HG02571 (cell line): ENCODE measurements around the gene TRABD2A.
"Not testable (repeated sequence)": the region's sequence is repeated elsewhere in the genome, so short reads cannot be mapped to it uniquely, and the experiment has no call there.

Experiments used
- ATAC-seq: cut with Tn5 transposase; IDR thresholded peaks from one replicate; pipeline ENCODE4 v1.9.1; 2021; ENCODE audit warnings: mild to moderate bottlenecking, moderate library complexity; ENCODE audit not compliant: unreplicated experiment

Gene TRABD2A

GRCh38 chr2:84882414-84882738 is 1.5 kb upstream of the TRABD2A start:
- no peak for ATAC-seq

DNA sequence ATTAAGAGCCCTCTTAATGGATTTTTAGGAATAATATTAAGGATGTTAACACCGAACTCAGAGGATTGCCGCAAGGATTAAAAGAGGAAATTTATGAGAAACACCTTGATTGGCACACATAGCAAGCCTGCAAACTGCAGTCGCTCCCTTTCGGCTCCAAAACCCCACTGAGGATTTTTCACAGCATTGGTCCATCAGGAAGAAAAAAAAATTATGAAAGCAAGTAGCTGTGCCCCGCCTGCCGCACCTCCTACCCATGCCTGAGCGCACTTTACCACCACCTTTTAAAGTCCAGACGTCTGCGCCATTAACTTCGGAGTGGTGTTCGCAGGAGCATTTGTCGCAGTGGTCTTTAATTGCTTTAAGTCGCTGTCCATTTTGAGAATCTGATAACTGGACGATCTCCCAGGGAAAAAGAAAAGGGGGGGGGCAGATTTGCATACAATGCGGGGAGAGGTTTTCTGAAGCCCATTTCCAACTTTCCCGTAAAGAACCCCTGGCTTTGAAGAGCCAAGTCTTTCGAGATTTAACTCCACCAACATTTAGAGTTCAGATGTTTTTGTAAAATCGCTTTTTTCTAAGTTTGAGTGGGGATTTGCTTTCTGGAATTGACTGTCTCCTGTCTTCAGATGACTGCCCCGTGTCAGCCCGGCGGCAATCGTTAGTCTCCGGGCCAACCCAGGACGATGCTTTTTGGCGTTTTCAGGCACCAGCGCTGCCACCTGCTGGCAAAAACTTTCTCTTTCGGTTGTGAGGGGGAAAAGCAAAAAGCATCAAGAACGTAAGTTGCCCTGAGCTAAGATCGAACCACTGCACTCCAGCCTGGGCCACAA is 913 bp upstream of the TRABD2A start:
- ATAC-seq, result peak; percentile 73

GRCh38 chr2:84880395-84880644 is 564 bp downstream of the TRABD2A start:
- no peak for ATAC-seq

DNA sequence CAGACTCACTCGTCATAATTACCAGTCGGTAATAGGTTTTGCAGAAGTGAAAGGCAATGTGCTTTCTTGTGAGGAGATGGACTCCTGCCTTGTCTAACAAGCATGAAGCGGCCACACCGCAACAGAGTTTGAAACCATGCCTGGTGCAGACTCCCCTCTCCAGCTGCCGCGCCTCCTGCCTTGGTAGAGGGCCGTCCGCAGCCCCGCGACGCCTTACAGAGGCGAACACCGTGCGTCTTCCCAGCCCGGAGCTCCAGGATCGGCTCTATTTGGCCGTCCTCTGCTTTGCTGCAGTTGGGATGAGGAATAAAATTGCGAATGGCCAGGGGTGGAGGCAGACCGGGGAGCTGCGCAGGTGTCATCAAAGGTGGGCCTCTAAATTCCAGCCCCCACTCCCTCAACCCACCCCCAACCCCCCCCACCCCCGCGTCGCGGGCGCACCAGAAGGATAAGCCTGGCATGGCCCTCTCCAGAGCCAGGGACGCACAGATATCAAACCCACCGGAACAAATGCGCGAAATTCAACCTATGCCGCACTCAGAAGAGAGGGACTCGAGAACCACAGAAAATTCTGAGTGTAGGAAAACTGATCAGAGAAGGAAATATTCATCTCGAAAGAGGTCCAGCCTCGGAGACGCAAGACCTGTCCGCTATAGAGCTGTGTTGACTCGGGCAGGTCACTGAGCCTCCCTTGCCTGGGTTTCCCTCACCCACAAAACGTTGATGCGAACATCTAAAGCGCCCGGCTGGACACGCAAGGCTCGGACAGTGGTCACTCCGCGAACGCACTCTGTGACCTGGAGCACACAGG is 1.1 kb downstream of the TRABD2A start:
- ATAC-seq, result no peak

DNA sequence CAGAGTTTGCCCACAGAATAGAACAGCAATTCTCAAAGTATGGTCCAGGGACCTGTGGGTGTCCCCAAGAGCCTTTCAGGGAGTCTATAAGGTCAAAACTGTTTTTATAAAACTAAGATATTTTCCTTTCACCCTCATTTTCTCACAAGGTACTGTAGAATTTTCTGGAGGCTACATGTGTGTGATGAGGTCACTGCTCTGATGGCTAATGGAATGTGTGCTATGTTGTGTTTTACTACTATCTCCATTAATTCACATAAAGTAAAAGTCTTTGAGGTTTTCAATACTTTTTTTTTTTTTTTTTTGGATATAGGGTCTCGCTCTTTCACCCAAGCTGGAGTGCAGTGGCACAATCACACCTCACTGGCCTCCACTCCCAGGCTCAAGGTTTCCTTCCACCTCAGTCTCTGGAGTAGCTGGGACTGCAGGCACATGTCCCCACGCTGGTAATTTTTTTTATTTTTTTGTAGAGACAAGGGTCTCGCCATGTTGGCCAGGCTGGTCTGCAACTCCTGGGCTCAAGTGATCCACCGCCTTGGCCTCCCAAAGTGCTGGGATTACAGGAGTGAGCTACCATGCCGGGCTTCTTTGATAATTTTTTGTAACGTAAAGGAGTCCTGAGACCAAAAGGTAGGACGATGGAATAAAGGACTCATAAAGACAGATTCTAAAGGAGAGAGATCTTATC is 1.8 kb downstream of the TRABD2A start:
- ATAC-seq, result no peak

GRCh38 chr2:84878459-84878858 is 2.4 kb downstream of the TRABD2A start:
- ATAC-seq, result no peak

- ATAC-seq, result no peak
Observed at GRCh38 chr2:84876369-84876768, 4.5 kb downstream of the TRABD2A start.

- not testable (repeated sequence) for ATAC-seq
Observed at GRCh38 chr2:84875619-84876018, 5.3 kb downstream of the TRABD2A start.

GRCh38 chr2:84875213-84875560 is 5.7 kb downstream of the TRABD2A start:
- ATAC-seq, result no peak

GRCh38 chr2:84874381-84875212 is 6.3 kb downstream of the TRABD2A start:
- ATAC-seq, result no peak

DNA sequence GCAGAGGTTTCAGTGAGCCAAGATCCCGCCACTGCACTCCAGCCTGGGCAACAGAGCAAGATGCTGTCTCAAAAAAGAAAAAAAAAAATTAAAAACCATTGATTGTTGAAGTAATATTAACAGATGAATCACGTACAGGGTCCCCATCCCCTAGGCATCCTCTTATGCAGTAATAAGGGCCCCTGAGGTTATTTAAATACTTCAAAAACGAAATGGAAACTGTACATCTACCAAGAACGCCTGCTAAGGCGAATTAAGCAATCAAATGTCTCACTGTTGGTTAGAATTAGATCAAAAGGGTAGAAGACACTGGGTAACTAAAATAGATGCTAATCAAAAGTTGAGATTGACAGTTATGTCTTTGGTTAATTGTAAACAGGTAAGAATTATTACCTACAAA is 7.5 kb downstream of the TRABD2A start:
- ATAC-seq, result no peak

DNA sequence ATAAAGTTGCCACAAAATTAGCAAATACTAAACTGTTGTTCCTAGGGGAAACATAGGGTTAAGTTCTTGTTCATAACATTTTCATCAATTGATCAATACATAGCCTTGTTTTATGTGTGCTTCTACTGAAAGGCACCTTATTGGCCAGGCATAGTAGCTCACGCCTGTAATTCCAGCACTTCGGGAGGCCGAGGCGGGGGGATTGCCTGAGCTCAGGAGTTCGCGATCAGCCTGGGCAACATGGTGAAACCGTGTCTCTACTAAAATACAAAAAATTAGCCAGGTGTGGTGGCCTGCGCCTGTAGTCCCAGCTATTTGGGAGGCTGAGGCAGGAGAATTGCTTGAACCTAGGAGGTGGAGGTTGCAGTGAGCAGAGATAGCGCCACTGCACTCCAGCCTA is 8.2 kb downstream of the TRABD2A start:
- not testable (repeated sequence) for ATAC-seq

DNA sequence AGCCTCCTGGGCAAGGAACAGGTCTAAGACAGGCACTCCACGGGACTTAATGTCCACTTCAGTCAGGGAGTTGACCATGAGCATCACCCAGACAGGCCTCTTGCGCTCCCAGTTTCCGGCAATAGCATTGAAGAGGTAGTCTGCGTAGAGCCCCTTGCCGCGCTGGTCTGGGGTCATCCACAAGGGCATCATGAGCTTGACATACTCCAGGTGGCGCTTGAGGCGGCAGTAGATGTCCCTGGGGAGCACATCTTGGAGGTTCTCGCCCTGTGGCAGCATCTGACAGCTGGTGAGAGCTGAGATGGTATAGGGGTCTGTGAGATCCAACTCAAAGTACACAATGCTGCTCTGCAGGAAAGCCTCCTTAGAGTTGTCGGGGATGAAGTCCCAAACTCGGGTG is 10.6 kb downstream of the TRABD2A start:
- no peak for ATAC-seq

- ATAC-seq, result not testable (repeated sequence)
Observed at GRCh38 chr2:84868327-84868726, 12.6 kb downstream of the TRABD2A start.

GRCh38 chr2:84866122-84866521 is 14.8 kb downstream of the TRABD2A start:
- ATAC-seq, result no peak

DNA sequence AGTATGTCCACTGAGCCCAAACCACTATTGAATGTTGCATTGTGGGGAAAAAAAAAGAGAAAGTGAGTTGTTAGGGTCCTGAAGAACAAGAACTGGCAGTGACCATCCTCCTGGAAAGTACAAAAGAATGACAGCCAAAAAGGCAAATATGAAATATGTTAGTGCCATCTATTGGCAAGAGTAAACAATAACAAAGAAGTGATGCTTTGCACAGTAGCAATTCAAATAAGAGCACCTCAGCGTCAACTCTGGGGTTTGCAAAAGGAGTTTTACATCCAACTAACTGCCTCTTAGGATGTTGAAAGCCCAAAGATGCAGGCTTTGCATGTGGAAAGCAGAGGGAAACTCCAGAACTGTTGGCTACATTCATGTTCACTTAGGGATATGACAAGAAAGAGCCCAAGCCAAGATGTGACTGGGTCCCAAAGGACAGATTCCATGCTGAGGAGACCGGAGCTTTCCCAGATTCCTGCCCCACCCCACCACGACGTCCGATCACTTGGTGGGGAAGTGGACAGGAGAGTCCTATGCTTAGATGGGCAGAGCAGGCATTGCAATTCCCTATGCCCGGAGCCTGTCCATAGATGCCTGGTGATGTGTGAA is 15.6 kb downstream of the TRABD2A start:
- ATAC-seq, result no peak

GRCh38 chr2:84862006-84862405 is 18.9 kb downstream of the TRABD2A start:
- no peak for ATAC-seq

DNA sequence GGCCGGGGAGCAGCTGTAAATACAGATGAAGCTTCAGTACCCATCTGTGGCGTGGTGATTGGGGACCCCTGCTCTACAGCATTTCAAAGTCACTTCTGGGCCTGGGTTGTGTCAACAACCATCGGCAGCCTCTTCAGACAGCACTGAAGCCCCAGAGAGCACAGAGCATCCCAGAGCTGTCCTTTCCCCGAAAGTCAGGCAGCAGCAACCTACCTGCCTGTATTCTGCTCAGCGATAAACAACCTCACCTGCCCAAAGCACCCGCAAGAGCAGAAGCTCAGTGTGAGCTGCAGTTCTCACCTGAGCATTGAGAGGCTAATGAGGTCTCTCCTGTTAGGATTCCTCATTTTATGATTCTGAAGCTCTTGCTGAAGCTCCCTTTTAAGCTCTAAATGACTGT is 19.3 kb downstream of the TRABD2A start:
- ATAC-seq, result no peak

GRCh38 chr2:84858937-84859336 is 21.9 kb downstream of the TRABD2A start:
- no peak for ATAC-seq

GRCh38 chr2:84858123-84858522 is 22.8 kb downstream of the TRABD2A start:
- ATAC-seq, result no peak

DNA sequence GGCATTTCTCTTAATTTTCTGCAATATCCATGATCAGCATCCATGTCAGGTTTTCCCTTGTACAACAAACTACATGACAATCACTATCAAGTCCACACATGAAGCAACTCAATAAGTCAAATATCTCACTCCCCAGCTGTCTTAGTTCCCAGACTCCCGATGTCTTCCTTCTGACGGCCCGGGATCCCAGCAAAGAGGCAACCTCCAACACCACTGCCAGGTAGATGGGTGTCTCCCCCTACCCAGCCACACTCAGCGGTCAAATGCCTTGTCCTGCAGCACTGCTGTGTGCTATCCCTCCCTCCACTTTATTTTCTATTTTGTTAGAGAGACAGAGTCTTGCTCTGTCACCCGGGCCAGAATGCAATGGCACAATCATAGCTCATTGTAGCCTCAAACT is 23.3 kb downstream of the TRABD2A start:
- ATAC-seq, result no peak
